C4-2B (cell line): ENCODE measurements around the gene NAB1.
"Not testable (repeated sequence)": the region's sequence is repeated elsewhere in the genome, so short reads cannot be mapped to it uniquely, and the experiment has no call there.

ENCODE experiments used
- ZFX ChIP-seq: fragments of 450-650 bp; IDR thresholded peaks from 2 replicates; pipeline ENCODE4 v1.6.1; 2017
- TF ChIP-seq, protein P1 (sequence below): fragments of 450-650 bp; conservative IDR thresholded peaks from 2 replicates; pipeline ENCODE4 v1.5.1; 2017; ENCODE audit warnings: mild to moderate bottlenecking

DNA sequence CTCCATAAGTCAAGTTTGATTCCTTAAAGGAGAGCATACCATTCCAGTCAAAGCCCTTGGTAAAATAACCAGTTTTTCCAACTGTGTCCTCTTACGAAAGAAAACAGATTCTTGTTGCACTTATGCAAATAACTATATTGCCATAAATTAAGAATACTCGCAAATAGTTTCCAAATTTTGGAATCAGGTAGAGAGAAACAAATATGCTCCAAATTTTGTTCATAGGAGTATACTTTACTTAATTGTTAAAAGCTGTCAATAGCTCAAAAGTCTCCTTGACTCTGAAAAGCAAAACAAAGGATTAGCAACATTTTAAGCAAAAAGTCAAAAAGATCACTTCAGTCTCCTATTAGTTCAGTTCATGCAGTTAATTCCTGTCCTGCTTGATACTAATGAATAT is 38.4 kb upstream of the NAB1 start:
- TF ChIP-seq, protein P1, sequence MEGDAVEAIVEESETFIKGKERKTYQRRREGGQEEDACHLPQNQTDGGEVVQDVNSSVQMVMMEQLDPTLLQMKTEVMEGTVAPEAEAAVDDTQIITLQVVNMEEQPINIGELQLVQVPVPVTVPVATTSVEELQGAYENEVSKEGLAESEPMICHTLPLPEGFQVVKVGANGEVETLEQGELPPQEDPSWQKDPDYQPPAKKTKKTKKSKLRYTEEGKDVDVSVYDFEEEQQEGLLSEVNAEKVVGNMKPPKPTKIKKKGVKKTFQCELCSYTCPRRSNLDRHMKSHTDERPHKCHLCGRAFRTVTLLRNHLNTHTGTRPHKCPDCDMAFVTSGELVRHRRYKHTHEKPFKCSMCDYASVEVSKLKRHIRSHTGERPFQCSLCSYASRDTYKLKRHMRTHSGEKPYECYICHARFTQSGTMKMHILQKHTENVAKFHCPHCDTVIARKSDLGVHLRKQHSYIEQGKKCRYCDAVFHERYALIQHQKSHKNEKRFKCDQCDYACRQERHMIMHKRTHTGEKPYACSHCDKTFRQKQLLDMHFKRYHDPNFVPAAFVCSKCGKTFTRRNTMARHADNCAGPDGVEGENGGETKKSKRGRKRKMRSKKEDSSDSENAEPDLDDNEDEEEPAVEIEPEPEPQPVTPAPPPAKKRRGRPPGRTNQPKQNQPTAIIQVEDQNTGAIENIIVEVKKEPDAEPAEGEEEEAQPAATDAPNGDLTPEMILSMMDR = not testable (repeated sequence)
- not testable (repeated sequence) for TF ChIP-seq ZFX
